HL-60 (cell line): ENCODE data around the gene PRODH2.
A peak's percentile ranks its signal among the peaks of the same experiment; 100 is the strongest.

Experiments
- DNase-seq, 2 experiments: peaks; one replicate each; pipeline ENCODE4 v3.0.0-alpha.2; 2010 to 2020; ENCODE audit warnings: low read depth in 1 of 2, low spot score in 1 of 2
- H3K27ac ChIP-seq: fragments of 250-450 bp; sonication (Bioruptor Pico); replicated peaks from 2 replicates; pipeline ENCODE4 v1.5.1; 2020; ENCODE audit warnings: mild to moderate bottlenecking, moderate library complexity
- H3K27me3 ChIP-seq: fragments of 250-450 bp; sonication (Bioruptor Pico); 2 replicates; pipeline ENCODE4 v1.5.1; 2021; ENCODE audit warnings: mild to moderate bottlenecking, moderate library complexity; ENCODE audit not compliant: insufficient read depth, poor library complexity, severe bottlenecking
- H3K4me3 ChIP-seq: replicated peaks from 2 replicates; pipeline ENCODE4 v1.5.1; 2011; ENCODE audit warnings: mild to moderate bottlenecking, control low read depth, low read length; ENCODE audit not compliant: insufficient read depth
- CTCF ChIP-seq: IDR thresholded peaks from one replicate; pipeline ENCODE4 v1.5.1; 2011; ENCODE audit warnings: low read length, control low read depth, inconsistent platforms; ENCODE audit not compliant: insufficient read depth
- GABPA ChIP-seq: IDR thresholded peaks from 2 replicates; pipeline ENCODE4 v1.6.1; 2012; ENCODE audit warnings: low read depth
- POLR2AphosphoS5 ChIP-seq: IDR thresholded peaks from 2 replicates; pipeline ENCODE4 v1.6.1; 2012; ENCODE audit warnings: low read depth
- REST ChIP-seq: IDR thresholded peaks from 2 replicates; pipeline ENCODE4 v1.6.1; 2012; ENCODE audit warnings: low read depth; ENCODE audit not compliant: insufficient replicate concordance
- SPI1 ChIP-seq: IDR thresholded peaks from 2 replicates; pipeline ENCODE4 v1.6.1; 2012; ENCODE audit warnings: low read depth, mild to moderate bottlenecking, borderline replicate concordance

PRODH2 gene

GRCh38 chr19:35833972-35834371, 21.3 kb upstream of the PRODH2 start:
- Histone ChIP-seq H3K27ac (no peak overlapping the region), H3K4me3 (no peak overlapping the region), H3K27me3 (peaks cover 4% of the 10 kb centered on the region)
- no peak for TF ChIP-seq REST
- TF ChIP-seq GABPA: no peak
- TF ChIP-seq SPI1: no peak
- TF ChIP-seq POLR2AphosphoS5: no peak
- no peak for TF ChIP-seq CTCF
- DNase-seq: no peak

GRCh38 chr19:35832054-35832453, 19.4 kb upstream of the PRODH2 start:
- no peak for TF ChIP-seq POLR2AphosphoS5
- DNase-seq: no peak
- H3K4me3 ChIP-seq: no peak overlapping the region
- no peak overlapping the region for H3K27ac ChIP-seq
- H3K27me3 ChIP-seq: peaks cover 2% of the 10 kb centered on the region

GRCh38 chr19:35830986-35831385, 18.3 kb upstream of the PRODH2 start:
- Histone ChIP-seq H3K27me3 (no peaks in the 10 kb centered on the region), H3K27ac (no peak overlapping the region), H3K4me3 (no peak overlapping the region)
- no peak for DNase-seq
- no peak for TF ChIP-seq POLR2AphosphoS5
- no peak for TF ChIP-seq CTCF

GRCh38 chr19:35828692-35829301, 16.2 kb upstream of the PRODH2 start:
- peak in 1 of 2 experiments; percentile 51 for DNase-seq

More at GRCh38 chr19:35828692-35829301, 16.2 kb upstream of the PRODH2 start:
- H3K4me3 ChIP-seq: no peak overlapping the region
- H3K27ac ChIP-seq: no peak overlapping the region
- TF ChIP-seq REST (peak; percentile 99), GABPA (no peak)
- no peaks in the 10 kb centered on the region for H3K27me3 ChIP-seq
